Fibroblast of villous mesenchyme (primary cell): ENCODE results near the gene CIB4. TPM values are rescaled to one million over a fixed set of nuclear protein-coding genes. Genes with fewer than 3 reads are reported as not detected.

Experiments used
- DNase-seq: peaks from one replicate; pipeline ENCODE4 v3.0.0-alpha.2; 2010; ENCODE audit warnings: low read depth
- H3K4me3 ChIP-seq: 2 replicates; pipeline ENCODE4 v1.5.1; 2011; ENCODE audit warnings: low read depth, mild to moderate bottlenecking, low read length
- total RNA-seq: library from RNA; depleted of rRNA; stranded (reverse); fragments of >200 nt; gene quantifications from 2 replicates; pipeline ENCODE4 v1.2.3, GENCODE V29; 2012
- TF ChIP-seq, protein P1 (sequence below): IDR thresholded peaks from 2 replicates; pipeline ENCODE4 v1.5.1; 2012; ENCODE audit warnings: low read depth, mild to moderate bottlenecking, low read length; ENCODE audit not compliant: insufficient read depth

CIB4 gene
- total RNA-seq, 1 donor = not detected

DNA sequence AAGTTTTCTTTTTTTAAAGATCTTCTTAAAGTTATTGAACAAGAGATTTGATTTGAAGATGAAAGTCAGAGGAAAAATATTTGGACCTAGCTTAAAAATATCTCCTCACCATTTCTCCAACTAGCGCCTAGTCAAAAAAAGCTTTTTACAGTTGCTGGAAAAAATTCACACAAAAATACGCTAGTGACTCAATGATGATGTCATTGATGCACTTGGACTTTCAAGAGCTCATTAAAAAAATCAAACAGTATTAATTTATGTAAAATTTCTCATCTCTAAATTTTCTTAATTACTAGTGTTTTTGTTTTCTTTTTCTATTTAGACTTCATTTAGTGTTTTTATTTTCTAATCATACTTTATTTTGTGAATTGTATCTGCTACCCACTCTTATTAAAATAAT, 41.8 kb downstream of the CIB4 start:
- no peak overlapping the region for H3K4me3 ChIP-seq
- TF ChIP-seq, protein P1, sequence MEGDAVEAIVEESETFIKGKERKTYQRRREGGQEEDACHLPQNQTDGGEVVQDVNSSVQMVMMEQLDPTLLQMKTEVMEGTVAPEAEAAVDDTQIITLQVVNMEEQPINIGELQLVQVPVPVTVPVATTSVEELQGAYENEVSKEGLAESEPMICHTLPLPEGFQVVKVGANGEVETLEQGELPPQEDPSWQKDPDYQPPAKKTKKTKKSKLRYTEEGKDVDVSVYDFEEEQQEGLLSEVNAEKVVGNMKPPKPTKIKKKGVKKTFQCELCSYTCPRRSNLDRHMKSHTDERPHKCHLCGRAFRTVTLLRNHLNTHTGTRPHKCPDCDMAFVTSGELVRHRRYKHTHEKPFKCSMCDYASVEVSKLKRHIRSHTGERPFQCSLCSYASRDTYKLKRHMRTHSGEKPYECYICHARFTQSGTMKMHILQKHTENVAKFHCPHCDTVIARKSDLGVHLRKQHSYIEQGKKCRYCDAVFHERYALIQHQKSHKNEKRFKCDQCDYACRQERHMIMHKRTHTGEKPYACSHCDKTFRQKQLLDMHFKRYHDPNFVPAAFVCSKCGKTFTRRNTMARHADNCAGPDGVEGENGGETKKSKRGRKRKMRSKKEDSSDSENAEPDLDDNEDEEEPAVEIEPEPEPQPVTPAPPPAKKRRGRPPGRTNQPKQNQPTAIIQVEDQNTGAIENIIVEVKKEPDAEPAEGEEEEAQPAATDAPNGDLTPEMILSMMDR = no peak
- DNase-seq = no peak

DNA sequence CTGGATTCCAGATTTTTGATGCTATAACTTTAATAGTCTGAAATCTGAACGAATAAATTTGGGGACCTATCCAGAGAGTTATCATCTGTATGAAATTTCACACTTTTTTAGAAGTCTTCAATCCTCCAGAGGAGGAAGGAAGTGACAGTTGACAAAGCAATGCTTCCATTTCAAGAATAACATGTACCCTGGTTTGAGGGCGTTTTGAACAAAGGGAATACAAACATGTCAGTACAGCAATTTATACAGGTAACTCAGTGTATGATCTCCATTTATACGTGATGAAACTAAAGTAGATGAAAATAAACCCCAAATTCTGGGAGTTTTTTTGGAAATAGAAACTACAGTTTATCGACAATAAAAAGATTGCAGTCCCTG, 42.2 kb downstream of the CIB4 start:
- no peak overlapping the region for H3K4me3 ChIP-seq
- TF ChIP-seq, protein P1 = no peak
- no peak for DNase-seq

DNA sequence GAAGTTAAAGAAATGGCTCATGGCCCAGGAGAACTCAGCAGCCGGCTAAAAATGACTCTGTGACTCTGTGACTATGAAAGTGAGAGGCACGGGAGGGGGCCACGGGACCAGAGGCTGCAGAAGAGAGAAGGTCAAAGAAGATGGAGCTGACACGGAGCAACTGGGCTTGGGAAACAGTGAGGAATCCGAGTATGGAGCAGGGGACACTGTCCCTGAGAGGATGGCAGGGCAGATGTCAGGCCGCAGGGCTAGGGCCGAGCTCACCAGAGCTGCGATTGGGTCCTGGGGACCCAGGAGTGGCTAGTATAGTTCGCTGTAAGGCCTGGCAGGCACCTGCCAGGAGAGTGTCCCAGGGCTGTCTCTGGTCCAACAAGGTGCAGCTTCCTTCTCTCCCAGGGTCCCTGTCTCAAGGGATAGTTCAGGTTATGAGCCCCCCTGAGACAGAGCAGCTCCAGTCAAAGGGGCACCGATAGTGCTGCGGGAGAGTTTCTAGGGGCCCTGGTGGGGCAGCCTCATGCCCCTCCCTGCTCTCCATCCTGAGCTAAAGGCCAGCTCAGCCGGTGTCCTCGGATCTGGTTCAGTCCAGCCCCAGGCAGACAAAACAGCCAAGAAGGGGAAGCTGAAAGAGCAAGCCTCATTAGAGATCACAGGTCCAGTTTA, 42.7 kb downstream of the CIB4 start:
- no peak for DNase-seq
- H3K4me3 ChIP-seq = no peak overlapping the region
- TF ChIP-seq, protein P1 = no peak

DNA sequence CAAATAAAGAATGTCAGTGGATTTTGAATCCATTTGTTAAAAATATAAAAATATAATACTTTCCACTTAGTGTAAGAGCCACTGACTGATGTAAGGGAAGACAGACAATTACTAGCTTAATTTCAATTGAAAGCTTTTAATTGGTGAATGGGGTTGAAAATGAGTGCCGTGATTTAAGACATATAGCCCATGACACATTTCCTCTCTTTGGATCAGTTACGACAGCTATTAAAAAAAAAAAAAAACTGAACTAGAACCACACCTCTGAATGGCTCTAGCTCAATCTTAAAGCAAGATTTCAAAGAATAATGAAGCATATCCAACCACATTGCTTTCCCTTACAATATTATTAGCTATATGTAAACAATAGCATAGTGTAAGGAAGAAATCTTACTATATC, 44.0 kb downstream of the CIB4 start:
- no peak for DNase-seq
- TF ChIP-seq, protein P1 = no peak

DNA sequence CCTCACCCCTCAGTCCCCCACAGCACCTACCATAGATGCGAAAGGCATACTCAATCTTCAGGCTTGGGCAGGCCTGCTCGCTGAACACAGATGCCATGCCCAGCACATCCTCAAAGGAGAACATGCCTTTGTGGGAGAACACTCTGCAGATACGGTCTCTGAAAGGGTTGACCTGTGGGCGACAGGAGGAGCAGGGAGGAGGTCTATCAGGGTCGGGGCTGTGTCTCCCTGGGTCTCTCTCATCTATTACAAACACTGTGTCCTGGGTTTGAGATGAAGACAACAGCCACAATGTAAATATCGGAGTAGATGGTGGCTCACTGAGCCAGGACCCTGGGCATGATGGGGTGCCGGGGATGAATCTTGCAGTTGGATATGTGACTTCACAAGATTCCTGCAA, 46.0 kb downstream of the CIB4 start:
- no peak overlapping the region for H3K4me3 ChIP-seq
- no peak for DNase-seq
- TF ChIP-seq, protein P1 = no peak

More for the DNA sequence above, 44.0 kb downstream of the CIB4 start:
- H3K4me3 ChIP-seq = no peak overlapping the region

DNA sequence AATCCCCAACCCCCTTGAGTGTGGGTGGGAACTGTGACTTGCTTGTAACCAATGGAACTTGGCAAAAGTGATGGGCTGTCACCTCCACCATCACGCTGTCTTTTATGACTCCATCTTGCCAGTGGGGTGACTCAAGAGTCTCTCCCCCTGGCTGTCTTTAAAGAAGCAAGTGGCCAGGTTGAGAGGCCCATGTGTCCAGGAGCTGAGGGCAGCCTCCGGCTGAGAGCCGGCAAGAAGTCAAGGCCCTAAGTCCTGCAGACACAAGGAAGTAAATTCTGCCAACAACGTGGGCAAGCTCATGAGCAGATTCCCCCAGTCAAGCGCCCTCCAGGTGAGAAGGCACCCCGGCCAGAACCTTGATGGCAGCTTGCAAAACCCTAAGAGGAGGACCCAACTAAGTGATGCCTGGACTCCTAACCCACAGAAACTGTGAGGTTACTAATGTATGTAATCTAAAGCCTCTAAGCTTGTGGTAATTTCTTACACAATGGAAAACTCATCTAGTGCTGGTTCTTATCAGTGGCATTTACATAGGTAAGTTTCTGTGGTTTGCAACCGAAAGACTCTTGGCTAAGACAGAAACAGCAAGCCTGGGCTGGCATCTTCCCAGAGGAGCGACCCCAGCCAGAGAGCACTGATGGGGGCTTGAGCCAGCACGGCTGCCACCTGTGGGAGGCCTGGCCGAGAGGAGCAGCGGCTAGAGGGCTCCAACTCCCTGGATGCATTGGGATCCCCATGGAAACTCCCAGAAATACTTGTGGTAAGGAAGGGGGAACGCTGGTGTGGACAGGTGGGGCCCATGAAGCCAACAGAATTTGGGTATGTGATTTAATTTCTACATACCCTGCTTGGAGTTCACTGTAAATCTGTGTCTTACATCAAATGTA, 49.3 kb downstream of the CIB4 start:
- TF ChIP-seq, protein P1 = no peak
- no peak for DNase-seq
- no peak overlapping the region for H3K4me3 ChIP-seq
